HCT116 (cell line): Measurements from ENCODE around the gene NAP1L1. TPM values are rescaled to one million over a fixed set of nuclear protein-coding genes. Genes with fewer than 3 reads are reported as not detected.

ENCODE experiments used
- ATAC-seq: fragments of 200-7000 bp; cut with Tn5 transposase; 2 replicates; pipeline ENCODE4 v1.9.1; 2020; ENCODE audit warnings: mild to moderate bottlenecking, moderate library complexity
- BruUV-seq: library from RNA; stranded (reverse); fragments of 400-500 nt; replicated peaks from 2 replicates; lab custom pipeline; 2021; lab: Mats Ljungman, UMichigan
- CTCF ChIA-PET: fragments of 300-600 bp; sonication (Branson Sonifier 250); formaldehyde crosslinking; loops from one replicate; lab custom pipeline; 2021; ENCODE audit warnings: antibody characterized with exemption; lab: Charles Lee
- POLR2A ChIA-PET: fragments of 300-600, 350-600 bp; sonication (Branson Sonifier 250); formaldehyde crosslinking; loops from one replicate; lab custom pipeline; 2021; ENCODE audit warnings: antibody characterized with exemption; lab: Charles Lee
- RAD21 ChIA-PET, 2 experiments: fragments of 300-600 bp; sonication (Branson Sonifier 250); formaldehyde crosslinking; loops; one replicate each; lab custom pipeline; 2023; ENCODE audit warnings: low total read pairs in 2 of 2; ENCODE audit not compliant: uncharacterized antibody in 2 of 2, unreplicated experiment in 2 of 2, low non-redundant PET in 1 of 2; lab: Charles Lee
- DNase-seq: peaks from one replicate; pipeline ENCODE4 v3.0.0-alpha.2; 2010; ENCODE audit warnings: low read depth, low spot score
- H2AFZ ChIP-seq: fragments of 200-600 bp; shearing (Covaris generic), sonication (generic); 2 replicates; pipeline ENCODE4 v1.6.1; 2017; ENCODE audit warnings: low read depth, mixed run types, mixed read lengths, antibody characterized with exemption, low read length; ENCODE audit not compliant: poor library complexity, severe bottlenecking
- H3K27ac ChIP-seq: 2 replicates; pipeline ENCODE4 v1.5.1; 2012; ENCODE audit warnings: low read depth, low read length
- H3K27me3 ChIP-seq: fragments of 200-600 bp; sonication (generic); 2 replicates; pipeline ENCODE4 v1.6.1; 2016; ENCODE audit warnings: mixed run types, low read length, mixed read lengths; ENCODE audit not compliant: insufficient read depth
- H3K36me3 ChIP-seq, 2 experiments: fragments of 200-500 bp in 1 of 2; fragments of 200-600 bp in 1 of 2; sonication (Bioruptor generic) in 1 of 2; sonication (generic) in 1 of 2; 2 replicates each; pipeline versions ENCODE4 v1.5.1 to v1.6.1; 2014 to 2016; ENCODE audit warnings: low read length in 2 of 2, inconsistent platforms in 1 of 2, mixed read lengths in 1 of 2, mixed run types in 1 of 2; ENCODE audit not compliant: insufficient read depth in 2 of 2, control insufficient read depth in 1 of 2
- H3K4me1 ChIP-seq, 2 experiments: fragments of 200-600 bp in 1 of 2; sonication (generic) in 1 of 2; 2 replicates each; pipeline versions ENCODE4 v1.5.1 to v1.6.1; 2012 to 2017; ENCODE audit warnings: low read length in 2 of 2, inconsistent platforms in 1 of 2, mild to moderate bottlenecking in 1 of 2, mixed read lengths in 1 of 2, mixed run types in 1 of 2, moderate library complexity in 1 of 2; ENCODE audit not compliant: insufficient read depth in 2 of 2, control insufficient read depth in 1 of 2
- H3K4me2 ChIP-seq: fragments of 200-600 bp; sonication (generic); 2 replicates; pipeline ENCODE4 v1.6.1; 2017; ENCODE audit warnings: mixed run types, low read length, mixed read lengths
- H3K4me3 ChIP-seq, 2 experiments: fragments of 200-600 bp in 1 of 2; sonication (generic) in 1 of 2; replicated peaks in 1 of 2; 2 replicates each; pipeline ENCODE4 v1.5.1; 2011 to 2016; ENCODE audit warnings: low read length in 2 of 2, control low read depth in 1 of 2, low read depth in 1 of 2, mild to moderate bottlenecking in 1 of 2, mixed read lengths in 1 of 2, mixed run types in 1 of 2
- H3K79me2 ChIP-seq: fragments of 200-600 bp; sonication (generic); 2 replicates; pipeline ENCODE4 v1.6.1; 2017; ENCODE audit warnings: mild to moderate bottlenecking, mixed run types, low read length, moderate library complexity, mixed read lengths; ENCODE audit not compliant: insufficient read depth
- H3K9ac ChIP-seq: fragments of 200-600 bp; sonication (generic); 2 replicates; pipeline ENCODE4 v1.6.1; 2016; ENCODE audit warnings: low read length, mixed read lengths
- H3K9me2 ChIP-seq: fragments of 200-600 bp; sonication (generic), shearing (Covaris generic); 2 replicates; pipeline ENCODE4 v1.6.1; 2017; ENCODE audit warnings: mixed run types, mild to moderate bottlenecking, moderate library complexity; ENCODE audit not compliant: insufficient read depth
- H3K9me3 ChIP-seq, 2 experiments: fragments of 200-500 bp in 1 of 2; fragments of 200-600 bp in 1 of 2; sonication (Bioruptor generic) in 1 of 2; sonication (generic) in 1 of 2; 2 replicates each; pipeline ENCODE4 v1.6.1; 2014 to 2017; ENCODE audit warnings: low read length in 2 of 2, mixed read lengths in 2 of 2, inconsistent platforms in 1 of 2, low read depth in 1 of 2, mild to moderate bottlenecking in 1 of 2, mixed run types in 1 of 2, moderate library complexity in 1 of 2; ENCODE audit not compliant: control insufficient read depth in 1 of 2, insufficient read depth in 1 of 2
- H4K20me1 ChIP-seq: fragments of 200-600 bp; sonication (generic), shearing (Covaris generic); 2 replicates; pipeline ENCODE4 v1.6.1; 2017; ENCODE audit warnings: mixed run types, mild to moderate bottlenecking, moderate library complexity; ENCODE audit not compliant: insufficient read depth
- CBX3 ChIP-seq: IDR thresholded peaks from 2 replicates; pipeline ENCODE4 v1.6.1; 2012; ENCODE audit warnings: low read depth
- CEBPB ChIP-seq: IDR thresholded peaks from 2 replicates; pipeline ENCODE4 v1.6.1; 2012; ENCODE audit warnings: low read depth
- CTCF ChIP-seq, 3 experiments: fragments of 200-600 bp in 1 of 3; sonication (generic) in 1 of 3; IDR thresholded peaks in 2 of 3; conservative IDR thresholded peaks in 1 of 3; 2 replicates each; pipeline ENCODE4 v1.5.1; 2012 to 2017; ENCODE audit warnings: low read depth in 2 of 3, low read length in 2 of 3, antibody characterized with exemption in 1 of 3, borderline replicate concordance in 1 of 3, control low read depth in 1 of 3, mild to moderate bottlenecking in 1 of 3, mixed read lengths in 1 of 3, mixed run types in 1 of 3, moderate library complexity in 1 of 3; ENCODE audit not compliant: insufficient read depth in 1 of 3
- EGR1 ChIP-seq: IDR thresholded peaks from 2 replicates; pipeline ENCODE4 v1.6.1; 2012; ENCODE audit warnings: low read depth
- EZH2 ChIP-seq: fragments of 200-600 bp; sonication (generic); IDR thresholded peaks from 2 replicates; pipeline ENCODE4 v1.6.1; 2017; ENCODE audit warnings: antibody characterized with exemption, mixed run types
- EZH2phosphoT487 ChIP-seq: fragments of 200-600 bp; IDR thresholded peaks from 2 replicates; pipeline ENCODE4 v1.6.1; 2018; ENCODE audit warnings: antibody characterized with exemption, borderline replicate concordance
- FOSL1 ChIP-seq: IDR thresholded peaks from 2 replicates; pipeline ENCODE4 v1.6.1; 2012; ENCODE audit warnings: low read depth
- JUND ChIP-seq: IDR thresholded peaks from 2 replicates; pipeline ENCODE4 v1.6.1; 2012
- MAX ChIP-seq: IDR thresholded peaks from 2 replicates; pipeline ENCODE4 v1.6.1; 2012
- POLR2A ChIP-seq: IDR thresholded peaks from 2 replicates; pipeline ENCODE4 v1.7.0; 2011; ENCODE audit warnings: borderline replicate concordance; ENCODE audit not compliant: insufficient read depth, insufficient read length; ENCODE audit errors: extremely low read depth
- RAD21 ChIP-seq: IDR thresholded peaks from 2 replicates; pipeline ENCODE4 v1.6.1; 2012; ENCODE audit warnings: low read depth, mild to moderate bottlenecking
- REST ChIP-seq: IDR thresholded peaks from 2 replicates; pipeline ENCODE4 v1.6.1; 2012; ENCODE audit warnings: low read depth
- SIN3A ChIP-seq: IDR thresholded peaks from 2 replicates; pipeline ENCODE4 v1.6.1; 2012; ENCODE audit warnings: low read depth
- SP1 ChIP-seq: IDR thresholded peaks from 2 replicates; pipeline ENCODE4 v1.6.1; 2012; ENCODE audit warnings: low read depth
- SRF ChIP-seq: IDR thresholded peaks from 2 replicates; pipeline ENCODE4 v1.6.1; 2012; ENCODE audit warnings: low read depth
- TCF7L2 ChIP-seq: IDR thresholded peaks from 2 replicates; pipeline ENCODE4 v1.7.0; 2011; ENCODE audit warnings: borderline replicate concordance, inconsistent platforms; ENCODE audit not compliant: insufficient read depth, insufficient read length; ENCODE audit errors: extremely low read depth
- YY1 ChIP-seq: IDR thresholded peaks from 2 replicates; pipeline ENCODE4 v1.6.1; 2011; ENCODE audit warnings: low read length, low read depth, moderate library complexity, mild to moderate bottlenecking; ENCODE audit not compliant: insufficient replicate concordance; ENCODE audit errors: extremely low read depth
- ZBTB33 ChIP-seq: IDR thresholded peaks from 2 replicates; pipeline ENCODE4 v1.6.1; 2011; ENCODE audit warnings: mild to moderate bottlenecking, low read length, moderate library complexity; ENCODE audit not compliant: insufficient replicate concordance; ENCODE audit errors: extremely low read depth
- ZNF274 ChIP-seq: fragments of 200-500 bp; sonication (Bioruptor generic); IDR thresholded peaks from 2 replicates; pipeline ENCODE4 v1.6.1; 2014; ENCODE audit warnings: mild to moderate bottlenecking, low read depth, low read length, inconsistent platforms
- intact Hi-C: fragments of 100-400 bp; cut with micrococcal nuclease; formaldehyde crosslinking; loops from 2 replicates; pipeline ENCODE4 v1.10.0; 2022
- total RNA-seq: library from RNA; stranded (reverse); gene quantifications from one replicate; pipeline ENCODE4 v1.2.1, GENCODE V29; 2021; ENCODE audit not compliant: unreplicated experiment

NAP1L1 gene
- total RNA-seq, 1 experiment from 2014 or later, result 531 TPM

- peak overlapping the region; percentile 76 for H3K4me2 ChIP-seq
- DNase-seq (no peak), ATAC-seq (no peak)
- H3K4me3 ChIP-seq, result peak overlapping the region; percentile 75
- H2AFZ ChIP-seq, result no peak overlapping the region
- no peaks in the 10 kb centered on the region for H3K27me3 ChIP-seq
- ChIA-PET POLR2A (interaction anchor here (0.8 to 3.2 kb wide), 19 partner anchors 8 to 402 kb away, joined by 3 to 17 read pairs (median 4); no protein-coding TSS in a partner anchor), RAD21 (no interaction called here), CTCF (no interaction called here)
- H3K4me1 ChIP-seq, result peaks cover 16 to 69% of the 10 kb centered on the region in 2 experiments
- no TSS peak for BruUV-seq
- no peaks in the 10 kb centered on the region for H3K9me3 ChIP-seq
- intact Hi-C loops, result loop anchor here (5.0 to 10.0 kb wide), 4 partner anchors 261 to 694 kb away; partner anchors contain the start of genes CAPS2 and GLIPR1L1
- peak overlapping the region; percentile 88 for H3K27ac ChIP-seq
- no peaks in the 10 kb centered on the region for H4K20me1 ChIP-seq
- H3K9ac ChIP-seq, result peak overlapping the region; percentile 92
- H3K36me3 ChIP-seq, result peaks cover 4 to 20% of the 10 kb centered on the region in 2 experiments; a peak in 3 of 4 replicates
- H3K79me2 ChIP-seq, result peaks cover 52% of the 10 kb centered on the region
- no peaks in the 10 kb centered on the region for H3K9me2 ChIP-seq
- no peak for TF ChIP-seq MAX
- TF ChIP-seq POLR2A, result peak; percentile 33
- peak; percentile 7; the same call in 1 of the 2 replicates for TF ChIP-seq EGR1
- 0 out of 2 replicates have a peak, but pooled peaks have one; percentile 10 for TF ChIP-seq CEBPB
- peak; percentile 25; the same call in 1 of the 2 replicates for TF ChIP-seq SP1
- no peak for TF ChIP-seq CBX3
- TF ChIP-seq YY1, result no peak
- TF ChIP-seq ZNF274, result no peak
- no peak for TF ChIP-seq EZH2phosphoT487
- TF ChIP-seq ZBTB33, result no peak
- peak; percentile 24; the same call in 1 of the 2 replicates for TF ChIP-seq FOSL1
- TF ChIP-seq SIN3A, result no peak; the same call in 1 of the 2 replicates
- TF ChIP-seq TCF7L2, result no peak
- no peak for TF ChIP-seq SRF
- TF ChIP-seq CTCF (IDR thresholded peaks at IDR 0.05 in 2 of 3, conservative IDR thresholded peaks at IDR 0.05 in 1 of 3; ENCODE audit: borderline replicate concordance in 1 of 3, insufficient read depth in 1 of 3, low read depth in 2 of 3, low read length in 2 of 3), result no peak
- no peak for TF ChIP-seq EZH2
- no peak; the same call in none of the 2 replicates for TF ChIP-seq JUND
- 0 out of 2 replicates have a peak, but pooled peaks have one; percentile 2 for TF ChIP-seq RAD21
- TF ChIP-seq REST, result no peak
Measured at GRCh38 chr12:76028571-76029277, 55.8 kb downstream of the NAP1L1 start.
